Mesenchymal stem cell (in vitro differentiated cells and primary cell): Measurements from ENCODE around the gene PARD3B.

Experiments used
- DNase-seq: peaks from one replicate; pipeline ENCODE4 v3.0.0-alpha.2; 2013
- H2AFZ ChIP-seq: one replicate; pipeline ENCODE4 v1.6.1; 2013; ENCODE audit warnings: low read depth, mild to moderate bottlenecking, control low read depth, inconsistent platforms, low read length, moderate library complexity
- H2AK5ac ChIP-seq: 2 replicates; pipeline ENCODE4 v1.6.1; 2013; ENCODE audit warnings: low read length, moderate library complexity, mild to moderate bottlenecking, inconsistent platforms; ENCODE audit not compliant: severe bottlenecking
- H2BK120ac ChIP-seq: one replicate; pipeline ENCODE4 v1.6.1; 2013; ENCODE audit warnings: low read depth, mild to moderate bottlenecking, inconsistent platforms, low read length, moderate library complexity
- H2BK12ac ChIP-seq, 2 experiments: one replicate each; pipeline ENCODE4 v1.6.1; 2013; ENCODE audit warnings: inconsistent platforms in 2 of 2, low read length in 2 of 2, mild to moderate bottlenecking in 2 of 2, moderate library complexity in 2 of 2, control low read depth in 1 of 2
- H2BK15ac ChIP-seq: one replicate; pipeline ENCODE4 v1.6.1; 2013; ENCODE audit warnings: mild to moderate bottlenecking, low read depth, inconsistent platforms; ENCODE audit not compliant: poor library complexity, severe bottlenecking
- H2BK5ac ChIP-seq: 2 replicates; pipeline ENCODE4 v1.6.1; 2013; ENCODE audit warnings: low read depth, mild to moderate bottlenecking, low read length, control low read depth, inconsistent platforms; ENCODE audit not compliant: poor library complexity, severe bottlenecking
- H3K14ac ChIP-seq, 2 experiments: one replicate each; pipeline ENCODE4 v1.6.1; 2013; ENCODE audit warnings: inconsistent platforms in 2 of 2, low read length in 2 of 2, control low read depth in 1 of 2, mild to moderate bottlenecking in 1 of 2, moderate library complexity in 1 of 2
- H3K18ac ChIP-seq, 2 experiments: one replicate each; pipeline ENCODE4 v1.6.1; 2013; ENCODE audit warnings: inconsistent platforms in 2 of 2, low read length in 2 of 2, control low read depth in 1 of 2, low read depth in 1 of 2, mild to moderate bottlenecking in 1 of 2
- H3K23ac ChIP-seq, 2 experiments: one replicate each; pipeline ENCODE4 v1.6.1; 2013; ENCODE audit warnings: inconsistent platforms in 2 of 2, low read length in 2 of 2, mild to moderate bottlenecking in 2 of 2, moderate library complexity in 2 of 2, control low read depth in 1 of 2
- H3K27ac ChIP-seq: 2 replicates; pipeline ENCODE4 v1.5.1; 2013; ENCODE audit warnings: mild to moderate bottlenecking, moderate library complexity, low read length, control low read depth, inconsistent platforms; ENCODE audit not compliant: poor library complexity, severe bottlenecking
- H3K27me3 ChIP-seq, 2 experiments: 2 replicates each; pipeline versions ENCODE4 v1.6.1 to v1.7.0; 2013; ENCODE audit warnings: low read length in 2 of 2, mild to moderate bottlenecking in 2 of 2, moderate library complexity in 2 of 2, control low read depth in 1 of 2, inconsistent platforms in 1 of 2; ENCODE audit not compliant: control insufficient read depth in 1 of 2, insufficient read depth in 1 of 2
- H3K36me3 ChIP-seq, 2 experiments: 2 replicates each; pipeline versions ENCODE4 v1.6.1 to v1.7.0; 2013; ENCODE audit warnings: low read length in 2 of 2, control low read depth in 1 of 2, inconsistent platforms in 1 of 2, low read depth in 1 of 2, mild to moderate bottlenecking in 1 of 2; ENCODE audit not compliant: insufficient read depth in 2 of 2, control insufficient read depth in 1 of 2
- H3K4ac ChIP-seq, 2 experiments: one replicate each; pipeline ENCODE4 v1.6.1; 2013; ENCODE audit warnings: inconsistent platforms in 2 of 2, low read length in 2 of 2, mild to moderate bottlenecking in 2 of 2, moderate library complexity in 2 of 2, control low read depth in 1 of 2, low read depth in 1 of 2
- H3K4me1 ChIP-seq: 2 replicates; pipeline ENCODE4 v1.6.1; 2013; ENCODE audit warnings: low read depth, low read length, control low read depth; ENCODE audit not compliant: control insufficient read depth, insufficient read depth
- H3K4me2 ChIP-seq: 2 replicates; pipeline ENCODE4 v1.6.1; 2013; ENCODE audit warnings: low read length, mild to moderate bottlenecking, inconsistent platforms; ENCODE audit not compliant: poor library complexity, severe bottlenecking
- H3K4me3 ChIP-seq, 2 experiments: 2 replicates each; pipeline versions ENCODE4 v1.5.1 to v1.7.0; 2013; ENCODE audit warnings: low read length in 2 of 2, mild to moderate bottlenecking in 2 of 2, control low read depth in 1 of 2, low read depth in 1 of 2; ENCODE audit not compliant: insufficient read depth in 1 of 2
- H3K79me1 ChIP-seq: replicated peaks from 2 replicates; pipeline ENCODE4 v1.6.1; 2013; ENCODE audit warnings: mild to moderate bottlenecking, control low read depth, low read length, inconsistent platforms; ENCODE audit not compliant: poor library complexity, severe bottlenecking
- H3K9ac ChIP-seq: 2 replicates; pipeline ENCODE4 v1.7.0; 2013; ENCODE audit warnings: mild to moderate bottlenecking, low read length, moderate library complexity
- H3K9me3 ChIP-seq: 2 replicates; pipeline ENCODE4 v1.7.0; 2013; ENCODE audit warnings: mild to moderate bottlenecking, low read length; ENCODE audit not compliant: control insufficient read depth
- H4K8ac ChIP-seq: one replicate; pipeline ENCODE4 v1.6.1; 2013; ENCODE audit warnings: inconsistent platforms, mild to moderate bottlenecking, low read length, moderate library complexity
- H4K91ac ChIP-seq: one replicate; pipeline ENCODE4 v1.6.1; 2013; ENCODE audit warnings: mild to moderate bottlenecking, low read length, inconsistent platforms
- WGBS: methylation state at CpG from one replicate; pipeline ENCODE4 v1.1.7; 2013; ENCODE audit warnings: mixed read lengths; 5-methylcytosine and 5-hydroxymethylcytosine counted together

Gene PARD3B

DNA sequence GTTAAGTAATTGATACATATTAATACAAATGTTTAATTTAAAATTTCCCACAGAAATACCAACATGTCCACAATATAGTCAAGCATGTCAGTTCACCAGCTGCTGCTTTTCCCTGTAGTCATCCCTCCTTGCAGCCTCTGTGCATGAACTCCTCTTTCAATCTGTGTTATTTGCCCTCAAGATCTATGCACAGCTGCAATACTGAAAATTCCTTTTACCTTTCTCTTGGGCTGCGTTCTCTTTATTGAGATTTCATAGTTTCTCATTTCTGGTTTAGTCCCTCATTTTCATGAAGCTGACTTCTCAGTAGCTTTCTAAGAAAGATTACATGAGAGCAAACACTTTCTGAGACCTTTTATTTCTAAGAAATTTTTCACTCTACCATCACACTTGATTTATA lies 464.9 kb downstream of the PARD3B start:
- Histone ChIP-seq H4K91ac (no peak overlapping the region), H3K23ac (no peak overlapping the region), H3K9ac (no peak overlapping the region), H3K14ac (no peak overlapping the region), H2BK120ac (no peak overlapping the region), H2AK5ac (no peak overlapping the region), H4K8ac (no peak overlapping the region), H3K27me3 (no peaks in the 10 kb centered on the region), H3K4me3 (no peak overlapping the region), H3K36me3 (no peaks in the 10 kb centered on the region), H3K9me3 (no peaks in the 10 kb centered on the region), H2BK5ac (no peak overlapping the region), H3K4me1 (no peaks in the 10 kb centered on the region), H2BK12ac (no peak overlapping the region), H2AFZ (no peak overlapping the region), H3K27ac (no peak overlapping the region), H3K79me1 (peaks cover 3% of the 10 kb centered on the region), H3K4ac (no peak overlapping the region), H3K18ac (no peak overlapping the region), H3K4me2 (no peak overlapping the region), H2BK15ac (no peak overlapping the region)
- DNase-seq: no peak
- 57% methylated on average over 1 of the region's 1 CpG for WGBS

DNA sequence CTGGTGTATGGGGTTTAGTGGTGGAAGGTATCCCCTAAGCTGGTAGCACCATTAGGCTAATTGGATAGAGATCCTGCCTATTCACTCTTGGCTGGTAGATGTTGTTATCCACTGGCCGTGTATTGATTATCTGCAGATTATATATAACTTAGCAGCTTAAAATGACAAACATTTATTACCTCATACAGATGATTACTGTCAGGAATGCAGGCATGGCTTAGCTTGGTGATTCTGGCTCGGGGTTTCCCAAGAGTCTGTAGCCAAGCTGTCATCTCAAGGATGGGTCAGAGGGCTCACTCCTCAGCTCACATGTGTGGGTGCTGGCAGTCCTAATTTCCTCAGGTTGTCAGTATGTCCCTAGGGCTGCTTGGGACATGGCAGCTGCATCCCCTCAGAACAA lies 465.8 kb downstream of the PARD3B start:
- H3K27me3 ChIP-seq: no peaks in the 10 kb centered on the region
- no peak overlapping the region for H3K27ac ChIP-seq
- H3K9ac ChIP-seq: no peak overlapping the region
- no peaks in the 10 kb centered on the region for H3K4me1 ChIP-seq
- H2BK5ac ChIP-seq: no peak overlapping the region
- H2BK120ac ChIP-seq: no peak overlapping the region
- H3K4ac ChIP-seq: no peak overlapping the region
- H2AFZ ChIP-seq: no peak overlapping the region
- H2BK12ac ChIP-seq: no peak overlapping the region
- H3K18ac ChIP-seq: no peak overlapping the region
- no peak overlapping the region for H4K91ac ChIP-seq
- H3K4me2 ChIP-seq: no peak overlapping the region
- H4K8ac ChIP-seq: no peak overlapping the region
- H3K4me3 ChIP-seq: no peak overlapping the region
- DNase-seq: no peak
- H3K23ac ChIP-seq: no peak overlapping the region
- no peak overlapping the region for H2BK15ac ChIP-seq
- peaks cover 3% of the 10 kb centered on the region for H3K79me1 ChIP-seq
- no peak overlapping the region for H3K14ac ChIP-seq
- no peaks in the 10 kb centered on the region for H3K36me3 ChIP-seq
- H3K9me3 ChIP-seq: no peaks in the 10 kb centered on the region
- H2AK5ac ChIP-seq: no peak overlapping the region
- WGBS: 78% methylated on average over 1 of the region's 2 CpGs

DNA sequence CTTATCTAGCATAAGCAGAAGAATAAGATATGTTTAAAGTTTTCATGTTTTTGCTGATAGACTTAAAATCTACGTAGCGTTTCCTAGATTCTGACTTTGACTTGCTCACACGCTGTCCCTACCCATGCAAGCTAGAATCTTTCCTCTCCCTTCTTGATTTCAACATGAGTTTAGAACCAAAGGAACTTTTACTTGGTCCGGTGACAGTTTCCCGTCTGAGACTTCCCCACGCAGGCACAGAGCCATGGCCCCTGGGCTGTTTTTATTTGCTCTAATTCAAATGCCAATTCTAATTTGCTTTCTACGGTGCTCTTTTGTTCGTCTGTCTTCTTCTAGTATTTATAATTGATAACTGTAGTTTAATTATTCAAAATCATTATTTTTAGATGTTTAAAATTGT lies 467.7 kb downstream of the PARD3B start:
- Histone ChIP-seq H3K4ac (no peak overlapping the region), H3K36me3 (no peaks in the 10 kb centered on the region), H3K23ac (no peak overlapping the region), H2BK5ac (no peak overlapping the region), H2BK15ac (no peak overlapping the region), H3K27ac (no peak overlapping the region), H3K14ac (no peak overlapping the region), H4K91ac (no peak overlapping the region), H2AFZ (no peak overlapping the region), H2BK12ac (no peak overlapping the region), H3K4me1 (no peaks in the 10 kb centered on the region), H3K18ac (no peak overlapping the region), H3K9me3 (no peaks in the 10 kb centered on the region), H3K27me3 (no peaks in the 10 kb centered on the region), H3K9ac (no peak overlapping the region), H3K4me2 (no peak overlapping the region), H2AK5ac (no peak overlapping the region), H3K4me3 (no peak overlapping the region), H4K8ac (no peak overlapping the region), H3K79me1 (peaks cover 3% of the 10 kb centered on the region), H2BK120ac (no peak overlapping the region)
- over 99% methylated on average over 6 of the region's 8 CpGs for WGBS
- no peak for DNase-seq

- Histone ChIP-seq H2BK5ac (no peak overlapping the region), H3K9ac (no peak overlapping the region), H2BK120ac (no peak overlapping the region), H3K4me2 (no peak overlapping the region), H4K91ac (no peak overlapping the region), H3K9me3 (no peaks in the 10 kb centered on the region), H2AFZ (no peak overlapping the region), H2BK15ac (no peak overlapping the region), H4K8ac (no peak overlapping the region), H3K79me1 (peaks cover 3% of the 10 kb centered on the region), H3K23ac (no peak overlapping the region), H3K27ac (no peak overlapping the region), H3K4me3 (no peak overlapping the region), H2AK5ac (no peak overlapping the region), H3K36me3 (no peaks in the 10 kb centered on the region), H3K4me1 (no peaks in the 10 kb centered on the region), H3K4ac (no peak overlapping the region), H3K18ac (no peak overlapping the region), H3K14ac (no peak overlapping the region), H3K27me3 (no peaks in the 10 kb centered on the region), H2BK12ac (no peak overlapping the region)
- 93% methylated on average over 3 of the region's 3 CpGs for WGBS
- DNase-seq: no peak
These were observed 468.3 kb downstream of the PARD3B start for GRCh38 chr2:205013586-205013985.
